Measurements from ENCODE around the gene HTT. TPM values are rescaled to one million over a fixed set of nuclear protein-coding genes. Genes with fewer than 3 reads are reported as not detected.

The HTT gene
- total and polyA plus RNA-seq, 2 experiments from 2014 or later = 11.4 to 38.6 TPM

DNA sequence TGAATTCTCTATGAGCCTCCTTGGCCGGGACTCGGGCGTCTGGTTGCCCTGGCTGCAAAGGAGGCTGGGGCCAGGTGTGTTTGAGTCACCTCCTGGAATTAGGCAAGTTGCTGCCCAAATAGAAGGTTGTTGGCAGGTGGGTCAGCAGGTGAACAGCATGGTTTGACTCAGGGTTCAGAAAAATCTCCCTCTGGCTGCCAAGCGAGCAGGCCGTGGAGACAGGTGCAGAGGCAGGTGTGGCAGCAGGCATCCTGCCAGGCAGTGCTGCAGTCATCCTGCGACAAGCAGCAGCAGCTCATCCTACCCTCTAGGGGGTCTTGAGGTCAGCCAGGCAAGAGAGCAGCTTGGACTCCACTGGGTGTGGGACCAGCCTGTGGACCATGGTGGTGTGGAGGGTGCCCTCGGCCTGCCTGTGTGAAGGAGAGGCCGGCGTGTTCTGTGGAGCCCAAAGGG lies 182.6 kb downstream of the HTT start:
- no peak for DNase-seq (ENCODE audit: low read depth in 1 of 2, low spot score in 1 of 2)

DNA sequence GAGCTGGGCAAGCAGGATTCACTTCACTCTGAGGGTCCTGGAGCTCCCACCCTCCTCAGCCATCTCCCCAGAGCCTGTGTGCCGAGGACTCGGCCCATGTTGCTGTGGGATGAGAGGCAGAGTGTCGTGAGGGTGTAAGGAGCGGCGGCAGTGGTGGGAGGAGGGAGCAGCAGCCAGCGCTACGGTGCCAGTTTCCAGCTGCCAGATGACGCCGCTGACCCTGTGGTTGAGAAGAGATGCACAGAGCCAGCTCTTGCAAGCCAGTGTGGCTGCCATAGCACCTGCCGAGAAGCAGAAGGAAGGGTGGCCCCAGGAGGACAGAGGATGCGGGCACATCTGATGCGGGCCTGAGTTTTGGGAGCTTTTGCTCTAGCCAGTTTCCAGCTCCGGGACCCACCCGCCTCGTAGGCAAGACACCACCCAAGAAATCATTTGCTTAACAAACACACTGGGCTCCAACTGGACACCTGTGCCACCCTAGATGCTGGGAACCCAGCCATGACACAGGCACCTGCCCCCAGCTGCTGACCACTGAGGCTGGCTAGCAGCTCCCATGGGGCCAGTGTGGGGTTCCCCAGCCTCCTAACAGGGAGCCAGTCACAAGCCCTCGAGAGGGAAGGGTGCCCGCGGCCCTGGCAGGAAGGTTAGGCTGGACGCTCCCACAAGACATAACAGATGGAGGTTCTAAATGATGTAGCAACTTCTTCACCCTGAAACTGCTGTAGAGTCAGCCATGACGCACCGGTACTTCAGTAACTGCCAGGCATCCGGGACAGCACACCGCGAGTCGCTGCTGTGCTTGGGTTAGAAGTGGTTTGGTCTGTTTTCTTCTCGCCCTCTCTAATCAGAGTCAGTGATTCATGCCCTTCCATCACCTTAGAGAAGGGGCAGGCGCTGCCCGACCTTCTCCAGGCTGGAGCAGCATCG lies 183.3 kb downstream of the HTT start:
- Histone ChIP-seq H3K4me1 (ENCODE audit: low read depth) (peaks cover 1% of the 10 kb centered on the region), H3K4me3 (no peak overlapping the region), H3K27me3 (no peaks in the 10 kb centered on the region), H3K27ac (no peak overlapping the region), H3K36me3 (no peaks in the 10 kb centered on the region), H3K9me3 (ENCODE audit: low read depth) (no peaks in the 10 kb centered on the region)
- no peak for DNase-seq (ENCODE audit: low read depth in 1 of 2, low spot score in 1 of 2)
- TF ChIP-seq, protein P1, sequence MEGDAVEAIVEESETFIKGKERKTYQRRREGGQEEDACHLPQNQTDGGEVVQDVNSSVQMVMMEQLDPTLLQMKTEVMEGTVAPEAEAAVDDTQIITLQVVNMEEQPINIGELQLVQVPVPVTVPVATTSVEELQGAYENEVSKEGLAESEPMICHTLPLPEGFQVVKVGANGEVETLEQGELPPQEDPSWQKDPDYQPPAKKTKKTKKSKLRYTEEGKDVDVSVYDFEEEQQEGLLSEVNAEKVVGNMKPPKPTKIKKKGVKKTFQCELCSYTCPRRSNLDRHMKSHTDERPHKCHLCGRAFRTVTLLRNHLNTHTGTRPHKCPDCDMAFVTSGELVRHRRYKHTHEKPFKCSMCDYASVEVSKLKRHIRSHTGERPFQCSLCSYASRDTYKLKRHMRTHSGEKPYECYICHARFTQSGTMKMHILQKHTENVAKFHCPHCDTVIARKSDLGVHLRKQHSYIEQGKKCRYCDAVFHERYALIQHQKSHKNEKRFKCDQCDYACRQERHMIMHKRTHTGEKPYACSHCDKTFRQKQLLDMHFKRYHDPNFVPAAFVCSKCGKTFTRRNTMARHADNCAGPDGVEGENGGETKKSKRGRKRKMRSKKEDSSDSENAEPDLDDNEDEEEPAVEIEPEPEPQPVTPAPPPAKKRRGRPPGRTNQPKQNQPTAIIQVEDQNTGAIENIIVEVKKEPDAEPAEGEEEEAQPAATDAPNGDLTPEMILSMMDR (IDR thresholded peaks at IDR 0.05; ENCODE audit: low read depth, low read length) = no peak

More for the DNA sequence above, 182.6 kb downstream of the HTT start:
- TF ChIP-seq, protein P1 (IDR thresholded peaks at IDR 0.05; ENCODE audit: low read depth, low read length) = no peak
- Histone ChIP-seq H3K36me3 (no peaks in the 10 kb centered on the region), H3K9me3 (ENCODE audit: low read depth) (no peaks in the 10 kb centered on the region), H3K4me3 (no peak overlapping the region), H3K27me3 (no peaks in the 10 kb centered on the region), H3K27ac (no peak overlapping the region), H3K4me1 (ENCODE audit: low read depth) (no peaks in the 10 kb centered on the region)

DNA sequence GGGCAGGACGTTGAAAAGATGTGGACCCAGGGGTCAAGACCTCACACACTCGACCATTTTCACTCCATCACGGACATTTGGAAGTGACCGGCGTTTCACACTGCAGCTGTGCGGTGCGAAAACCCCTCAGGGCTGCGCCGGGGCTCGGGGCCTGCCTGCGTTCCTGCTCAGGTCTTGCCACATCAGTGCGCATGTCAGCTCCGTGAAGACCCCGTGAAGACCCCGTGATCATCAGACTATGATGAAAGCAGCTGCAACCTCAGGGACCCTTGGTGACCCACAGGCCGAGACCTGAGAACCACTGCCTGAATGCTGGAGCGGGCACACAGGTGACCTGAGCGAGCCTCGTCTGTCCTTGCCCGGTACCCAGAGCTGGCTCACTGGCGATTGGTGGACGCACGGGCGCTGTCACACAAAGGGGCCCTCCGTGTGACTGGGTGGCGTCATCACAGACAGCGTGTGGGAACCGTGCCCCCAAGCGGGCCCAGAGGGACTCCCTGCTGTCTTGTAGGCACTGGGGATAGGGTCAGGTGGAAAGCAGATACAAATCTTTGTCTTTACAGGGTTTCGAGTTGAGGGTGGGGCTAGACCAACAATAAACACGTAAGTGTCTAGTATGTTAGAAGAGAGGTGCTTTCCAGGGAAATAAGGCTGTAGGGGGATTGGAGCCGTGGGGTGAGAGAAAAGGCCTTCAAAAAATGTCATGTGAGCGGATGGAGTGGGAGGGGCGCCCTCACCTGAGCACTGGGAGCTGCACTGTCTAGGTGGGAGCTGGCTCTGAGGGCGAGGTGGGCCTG lies 187.1 kb downstream of the HTT start:
- DNase-seq (ENCODE audit: low read depth in 1 of 2, low spot score in 1 of 2) = no peak
- peaks cover 9% of the 10 kb centered on the region for H3K4me1 ChIP-seq (ENCODE audit: low read depth)
- no peak overlapping the region for H3K4me3 ChIP-seq
- TF ChIP-seq, protein P1 (IDR thresholded peaks at IDR 0.05; ENCODE audit: low read depth, low read length) = no peak
- H3K27ac ChIP-seq = no peak overlapping the region
- no peaks in the 10 kb centered on the region for H3K9me3 ChIP-seq (ENCODE audit: low read depth)
- no peaks in the 10 kb centered on the region for H3K27me3 ChIP-seq
- no peaks in the 10 kb centered on the region for H3K36me3 ChIP-seq

DNA sequence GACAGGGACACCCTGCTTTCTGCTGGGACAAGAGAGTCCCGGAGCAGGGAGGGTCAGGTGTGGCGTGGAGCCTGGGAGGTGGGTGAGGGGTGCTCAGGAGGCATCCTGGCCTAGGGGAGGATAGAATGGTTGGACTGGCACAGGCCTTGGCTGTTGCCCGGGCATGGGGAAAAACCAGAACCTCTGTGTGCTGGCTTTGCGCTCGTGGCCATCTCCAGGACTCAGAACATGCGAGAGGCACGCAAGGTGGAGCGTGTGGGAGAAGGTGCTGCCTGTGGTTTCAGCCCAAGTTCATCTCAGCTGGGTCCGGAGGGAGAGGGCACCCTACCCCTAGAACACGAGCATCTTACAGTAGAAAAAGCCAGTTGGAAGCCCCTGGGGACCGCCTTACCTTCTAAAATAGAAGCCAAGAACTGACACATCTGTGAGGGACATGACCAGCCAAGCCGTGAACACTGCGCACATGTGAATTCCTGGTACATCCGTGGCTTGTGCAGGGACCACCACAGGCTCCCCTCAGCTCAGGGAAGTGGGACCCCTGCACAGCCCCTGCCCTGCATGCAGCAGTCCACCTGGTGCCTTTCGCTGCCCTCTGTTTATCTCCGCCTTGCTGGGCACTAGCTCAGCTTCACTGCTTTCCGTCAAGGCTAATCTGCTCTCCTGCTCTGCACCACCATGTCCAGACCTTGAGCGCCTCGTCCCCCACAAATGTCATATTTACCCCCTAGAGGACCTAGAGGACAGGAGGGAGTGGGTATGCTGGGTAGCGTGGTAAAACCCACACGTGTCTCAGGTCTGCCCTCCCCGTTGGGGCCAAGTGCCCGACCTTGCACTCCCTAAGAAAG lies 187.9 kb downstream of the HTT start:
- DNase-seq (ENCODE audit: low read depth in 1 of 2, low spot score in 1 of 2) = no peak

More for the DNA sequence above, 187.9 kb downstream of the HTT start:
- TF ChIP-seq, protein P1 (IDR thresholded peaks at IDR 0.05; ENCODE audit: low read depth, low read length) = no peak
- H3K27me3 ChIP-seq = no peaks in the 10 kb centered on the region
- H3K36me3 ChIP-seq = no peaks in the 10 kb centered on the region
- no peaks in the 10 kb centered on the region for H3K9me3 ChIP-seq (ENCODE audit: low read depth)
- H3K4me3 ChIP-seq = no peak overlapping the region
- H3K4me1 ChIP-seq (ENCODE audit: low read depth) = peaks cover 9% of the 10 kb centered on the region
- no peak overlapping the region for H3K27ac ChIP-seq
